ENCODE measurements around the gene GALNT17.

The GALNT17 gene

GRCh38 chr7:71342202-71342601, 210.3 kb downstream of the GALNT17 start:
- no peak for DNase-seq (ENCODE audit: low spot score)

GRCh38 chr7:71343039-71343438, 211.1 kb downstream of the GALNT17 start:
- DNase-seq (ENCODE audit: low spot score), result no peak

- no peak for DNase-seq (ENCODE audit: low spot score)
Measured at GRCh38 chr7:71343892-71344291, 211.9 kb downstream of the GALNT17 start.

DNA sequence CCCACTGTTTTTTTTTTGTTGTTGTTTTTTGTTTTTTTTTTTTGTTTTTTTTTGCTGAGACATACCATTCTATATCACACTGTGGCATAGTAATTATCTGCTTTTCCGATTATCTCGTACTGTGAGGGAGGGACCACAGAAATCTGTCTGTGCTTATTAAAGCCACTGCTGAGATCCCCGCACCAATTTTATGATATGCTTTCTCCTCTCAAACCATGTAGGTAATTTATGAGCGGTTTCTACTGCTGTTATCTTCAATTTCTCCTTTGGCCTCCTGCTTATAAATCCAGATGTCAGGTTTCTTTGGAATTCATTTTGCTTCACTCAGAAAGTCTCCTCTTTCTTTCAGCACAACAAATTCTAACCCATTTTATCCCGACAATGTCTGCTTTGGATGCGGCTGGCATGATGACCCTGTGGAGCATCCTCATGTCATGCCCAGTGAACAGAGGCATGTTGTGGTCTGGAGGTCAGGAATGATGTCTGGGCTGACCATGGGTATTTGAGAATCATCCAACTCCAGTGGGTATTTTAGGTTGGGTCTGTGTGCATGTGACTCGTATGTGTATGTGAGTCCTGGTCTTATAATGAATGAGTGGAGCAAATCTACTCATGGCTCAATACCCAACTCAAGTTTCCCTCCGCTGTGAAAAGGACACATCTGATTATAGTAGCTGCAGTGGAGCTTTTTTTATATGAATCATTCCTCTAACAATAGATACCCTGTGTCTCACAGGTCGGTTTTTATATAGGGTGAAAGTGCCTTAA, 213.4 kb downstream of the GALNT17 start:
- no peak for DNase-seq (ENCODE audit: low spot score)

DNA sequence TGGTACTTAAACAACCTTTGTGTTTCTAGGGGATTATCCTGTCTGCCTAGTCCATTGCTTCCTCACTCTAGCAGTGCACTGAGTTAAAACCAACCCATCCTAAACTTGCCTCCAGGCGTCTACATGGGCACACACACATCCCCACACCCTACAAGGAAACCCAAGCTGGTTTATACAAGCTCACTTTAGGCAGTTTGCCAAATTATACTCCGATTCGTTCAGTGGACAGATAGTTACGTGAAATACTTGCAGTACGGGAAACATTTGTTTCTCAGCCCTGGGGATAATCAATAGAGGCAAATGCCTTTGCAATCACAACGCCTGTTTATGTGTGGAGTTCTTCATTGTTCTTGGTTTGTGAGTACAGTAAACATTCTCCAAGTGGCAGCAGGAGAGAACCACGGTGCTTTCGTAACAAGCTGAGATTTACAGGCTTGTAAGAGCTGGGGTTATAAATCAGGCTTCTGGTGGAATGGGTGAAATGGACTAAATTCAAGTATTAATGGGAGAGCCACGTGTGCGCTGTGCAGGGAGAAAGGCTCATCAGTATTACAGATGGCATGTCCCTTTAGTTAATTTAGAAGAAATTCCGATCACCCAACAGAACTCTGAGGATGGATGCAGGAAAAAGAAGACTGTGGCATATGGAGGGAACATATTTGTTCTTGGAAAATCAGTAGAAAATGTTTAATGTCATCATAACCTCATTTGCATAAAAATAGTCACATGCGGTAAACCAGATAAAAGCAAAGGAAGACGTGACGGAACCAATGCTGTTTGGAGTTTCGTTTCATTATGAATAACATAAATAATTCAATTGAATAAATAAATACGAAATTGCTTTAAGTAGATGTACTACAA, 217.1 kb downstream of the GALNT17 start:
- DNase-seq (ENCODE audit: low spot score), result no peak

- no peak for DNase-seq (ENCODE audit: low spot score)
Measured at GRCh38 chr7:71349682-71350481, 217.9 kb downstream of the GALNT17 start.

DNA sequence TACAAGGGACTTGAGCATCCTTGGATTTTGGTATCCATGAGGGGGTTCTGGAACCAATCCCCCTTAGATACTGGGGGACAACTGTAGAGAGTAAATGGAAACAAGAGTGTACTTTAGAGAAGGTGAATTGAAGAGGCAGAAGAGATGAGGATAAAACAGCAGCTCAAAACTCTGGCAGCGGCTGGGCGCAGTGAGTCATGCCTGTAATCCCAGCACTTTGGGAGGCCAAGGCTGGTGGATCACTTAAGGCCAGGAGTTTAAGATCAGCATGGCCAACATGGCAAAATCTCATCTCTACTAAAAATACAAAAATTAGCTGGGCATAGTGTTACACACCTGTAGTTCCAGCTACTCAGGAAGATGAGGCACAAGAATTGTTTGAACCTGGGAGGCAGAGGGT, 218.7 kb downstream of the GALNT17 start:
- DNase-seq (ENCODE audit: low spot score), result no peak

DNA sequence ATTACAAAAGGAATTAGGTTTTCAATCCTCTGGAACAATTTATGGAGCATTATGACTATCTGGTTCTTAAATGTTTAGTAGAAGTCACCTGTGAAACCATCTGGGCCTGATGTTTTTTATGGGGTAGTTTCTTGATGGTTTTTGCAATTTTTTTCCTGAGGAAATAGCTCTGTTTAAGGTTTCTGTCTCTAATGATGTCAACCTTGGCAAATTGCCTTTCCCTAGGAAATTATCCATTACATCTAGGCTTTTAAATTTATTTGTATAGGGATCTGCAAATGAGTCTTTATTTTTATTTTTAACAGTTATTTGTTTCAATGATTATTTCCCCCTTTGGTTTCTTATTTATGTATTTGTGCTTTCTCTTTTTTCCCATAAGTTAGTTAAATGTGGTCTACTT, 222.8 kb downstream of the GALNT17 start:
- no peak for DNase-seq (ENCODE audit: low spot score)

DNA sequence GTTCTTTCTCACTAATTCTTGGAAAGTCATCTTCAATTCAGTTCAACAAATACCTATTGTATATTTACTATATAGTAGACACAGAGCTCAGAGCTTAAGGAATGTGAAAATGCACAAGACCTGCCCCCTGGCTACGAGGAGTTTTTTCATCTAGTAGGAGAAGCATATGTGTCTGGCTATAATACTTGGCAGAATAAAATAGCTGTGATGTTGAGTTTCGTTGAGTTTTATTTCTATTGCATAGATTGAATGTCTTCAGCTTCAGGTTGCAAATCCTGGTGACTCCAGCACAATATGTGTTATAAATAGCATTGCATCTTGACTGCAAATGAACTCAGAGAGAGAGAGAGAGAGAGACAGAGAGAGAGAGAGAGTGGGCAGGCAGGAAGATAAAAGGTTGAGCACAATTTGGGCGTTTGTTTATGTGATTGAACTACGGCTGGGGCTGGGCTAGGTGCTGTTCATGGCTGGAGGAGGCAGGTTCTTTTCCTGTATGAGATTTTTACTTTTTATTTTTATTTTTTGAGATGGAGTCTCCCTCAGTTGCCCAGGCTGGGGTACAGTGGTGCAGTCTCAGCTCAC, 229.6 kb downstream of the GALNT17 start:
- DNase-seq (ENCODE audit: low spot score), result no peak

- no peak for DNase-seq (ENCODE audit: low spot score)
Measured at GRCh38 chr7:71362240-71362639, 230.3 kb downstream of the GALNT17 start.

GRCh38 chr7:71363223-71363622, 231.3 kb downstream of the GALNT17 start:
- DNase-seq (ENCODE audit: low spot score), result no peak

- DNase-seq (ENCODE audit: low spot score), result no peak
Measured at GRCh38 chr7:71363627-71364026, 231.7 kb downstream of the GALNT17 start.

DNA sequence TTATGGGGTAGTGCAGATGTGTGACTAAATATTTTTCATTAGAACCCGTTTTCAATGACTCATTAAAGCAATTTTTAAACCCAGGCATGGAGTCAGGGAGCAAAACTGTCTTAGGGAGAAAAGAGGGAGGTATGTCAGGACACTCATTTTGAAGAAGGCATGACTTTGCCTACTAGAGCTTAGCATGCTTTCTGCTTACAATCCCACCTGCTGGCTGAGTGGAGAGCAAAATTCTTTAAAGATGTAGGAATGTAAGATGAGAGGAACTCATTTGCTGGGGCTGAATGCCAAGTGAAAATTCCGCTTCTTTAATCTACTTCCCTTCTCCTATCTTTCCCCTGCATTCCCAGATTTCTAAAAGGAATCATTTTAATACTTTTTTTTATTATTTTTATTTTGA, 232.6 kb downstream of the GALNT17 start:
- no peak for DNase-seq (ENCODE audit: low spot score)

DNA sequence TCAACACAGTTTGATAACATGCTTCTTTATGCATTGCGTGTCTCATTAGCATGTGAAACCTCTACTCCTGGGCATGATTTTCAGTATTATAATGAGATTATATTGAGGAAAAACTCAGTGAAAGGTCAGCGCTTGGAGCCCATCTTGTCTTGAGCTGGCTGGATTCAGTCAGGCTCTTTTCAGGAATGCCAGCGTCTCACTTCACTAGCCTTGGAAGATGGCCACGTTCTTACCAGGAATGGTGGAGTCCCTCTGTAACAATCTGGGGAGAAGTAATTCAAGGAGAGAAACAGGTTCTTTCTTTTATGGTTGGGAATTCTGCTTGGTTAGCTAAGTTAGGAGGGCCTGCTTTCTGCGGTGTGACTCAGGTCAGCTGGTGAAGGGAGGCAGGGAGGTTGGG, 241.0 kb downstream of the GALNT17 start:
- no peak for DNase-seq (ENCODE audit: low spot score)

- no peak for DNase-seq (ENCODE audit: low spot score)
Measured at GRCh38 chr7:71377062-71377461, 245.1 kb downstream of the GALNT17 start.

DNA sequence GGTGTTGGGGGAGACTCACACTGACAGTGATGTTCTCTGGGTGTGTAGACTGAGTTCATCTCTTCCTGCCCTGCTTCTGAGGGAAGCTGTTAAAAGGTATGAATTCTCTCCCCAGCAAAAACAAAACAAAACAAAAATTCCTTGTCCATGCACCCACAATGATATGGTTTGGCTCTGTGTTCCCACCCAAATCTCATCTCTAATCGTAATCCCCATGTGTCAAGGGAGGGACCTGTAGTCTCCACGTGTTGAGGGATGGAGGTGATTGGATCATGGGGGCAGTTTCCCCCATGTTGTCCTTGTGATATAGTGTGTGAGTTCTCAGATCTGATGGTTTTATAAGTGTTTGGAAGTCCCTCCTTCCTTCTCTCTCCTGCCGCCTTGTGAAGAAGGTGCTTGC, 245.5 kb downstream of the GALNT17 start:
- DNase-seq (ENCODE audit: low spot score), result no peak

DNA sequence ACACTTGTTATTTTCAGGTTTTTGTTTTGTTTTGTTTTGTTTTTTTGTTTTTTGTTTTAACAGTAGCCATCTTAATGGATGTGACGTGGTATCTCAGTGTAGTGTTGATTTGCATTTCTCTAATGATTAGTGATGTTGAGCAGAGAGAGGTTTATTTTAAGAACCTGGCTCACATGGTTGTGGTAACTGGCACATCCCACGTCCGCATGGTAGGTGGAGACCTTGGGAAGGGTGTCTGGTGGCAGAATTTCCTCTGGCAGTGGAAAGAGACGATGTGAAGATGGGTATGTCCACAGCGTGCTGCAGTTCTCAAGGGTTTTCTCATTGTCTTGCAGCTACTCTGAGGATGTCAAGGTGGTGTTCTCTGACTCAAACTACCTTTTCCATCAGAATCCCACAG, 252.2 kb downstream of the GALNT17 start:
- DNase-seq (ENCODE audit: low spot score), result no peak

DNA sequence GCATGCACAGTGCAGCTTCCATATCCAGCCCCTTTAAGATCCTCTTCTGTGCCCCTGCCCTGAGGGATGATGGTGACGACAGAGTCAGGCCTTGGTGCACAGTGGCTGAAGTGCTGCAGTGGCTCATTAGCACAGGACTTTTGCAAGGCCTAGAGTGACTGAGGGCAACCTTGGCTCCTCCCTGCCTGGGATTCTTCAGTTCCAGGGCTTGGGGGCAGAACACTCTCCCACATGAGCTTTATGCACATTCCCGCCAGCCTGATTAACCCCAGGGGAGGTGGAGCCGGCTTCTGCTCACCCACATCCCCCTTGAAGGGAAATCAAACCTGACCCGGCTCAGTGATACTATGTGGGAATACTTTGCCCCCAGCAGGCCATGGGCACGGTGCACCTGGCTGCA, 253.4 kb downstream of the GALNT17 start:
- no peak for DNase-seq (ENCODE audit: low spot score)

GRCh38 chr7:71386152-71386785, 254.3 kb downstream of the GALNT17 start:
- DNase-seq (ENCODE audit: low spot score), result no peak

DNA sequence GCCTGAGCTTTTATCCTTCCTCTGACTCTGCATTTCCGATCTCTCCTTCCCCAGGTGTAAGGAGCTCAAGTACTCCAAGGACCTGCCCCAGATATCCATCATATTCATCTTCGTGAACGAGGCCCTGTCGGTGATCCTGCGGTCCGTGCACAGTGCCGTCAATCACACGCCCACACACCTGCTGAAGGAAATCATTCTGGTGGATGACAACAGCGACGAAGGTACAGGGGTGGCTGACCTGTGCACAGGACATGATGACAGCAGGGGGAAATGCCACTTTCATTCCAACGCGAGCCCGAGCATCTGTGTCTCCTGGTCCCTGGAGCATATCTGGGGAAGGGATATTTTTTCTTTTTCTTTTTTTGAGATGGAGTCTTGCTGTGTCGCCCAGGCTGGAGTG, 256.2 kb downstream of the GALNT17 start:
- no peak for DNase-seq (ENCODE audit: low spot score)

DNA sequence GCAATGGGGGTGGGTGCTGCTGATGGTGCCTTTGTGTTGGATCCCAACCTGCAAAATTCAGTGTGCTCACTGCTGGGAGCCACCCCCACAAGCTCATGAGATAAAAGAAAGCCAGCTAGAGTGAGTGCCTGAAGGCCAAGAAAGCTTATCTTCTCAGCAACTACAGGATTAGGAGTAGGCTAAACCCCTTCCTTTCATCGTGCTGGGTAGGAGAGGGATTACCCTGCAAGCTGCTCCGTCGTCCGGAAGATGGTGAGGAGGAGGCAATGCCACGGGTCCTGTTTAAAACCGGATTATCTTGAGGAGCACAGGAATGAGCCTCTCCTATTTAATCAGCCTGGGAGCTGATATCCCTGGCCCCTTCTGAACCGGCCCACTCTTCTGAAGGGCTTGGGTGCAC, 258.0 kb downstream of the GALNT17 start:
- DNase-seq (ENCODE audit: low spot score), result no peak

DNA sequence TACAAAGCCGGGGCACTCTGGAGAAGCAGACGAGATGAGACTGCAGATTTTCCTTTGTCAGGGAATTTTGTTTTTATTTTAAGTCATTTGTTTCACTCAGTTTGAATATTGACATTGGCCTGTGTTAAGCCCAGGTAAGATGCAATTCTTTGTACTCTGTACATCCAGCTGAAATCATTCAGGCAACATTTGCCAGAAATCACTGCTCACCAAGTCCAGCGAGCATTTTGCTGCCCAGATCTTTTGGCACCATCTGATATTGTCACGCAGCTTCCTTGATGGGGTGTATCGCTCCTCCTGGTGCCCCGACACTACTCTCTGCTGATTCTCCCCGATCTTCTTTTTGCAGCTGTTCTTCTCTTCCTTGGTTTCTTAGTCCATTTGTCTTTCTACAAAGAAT, 261.7 kb downstream of the GALNT17 start:
- no peak for DNase-seq (ENCODE audit: low spot score)

All from CD4-positive, alpha-beta T cell treated with Interleukin-6 at 100 ng/mL for 8 hours (primary cell).